ENCODE results near the gene MYOM1.

GRCh38 chr18:3081584-3081991, 138.2 kb downstream of the MYOM1 start:
- no peak for TF ChIP-seq CTCF (IDR thresholded peaks at IDR 0.05)
- TF ChIP-seq POLR2A (IDR thresholded peaks at IDR 0.05) = no peak
- TF ChIP-seq POLR2AphosphoS5 (IDR thresholded peaks at IDR 0.05) = no peak
